Measurements from ENCODE around the gene CDH5. TPM values are rescaled to one million over a fixed set of nuclear protein-coding genes. Genes with fewer than 3 reads are reported as not detected.

The CDH5 gene
- total and polyA plus RNA-seq, 2 of the 13 experiments (the other 11 are each of a cell fraction or from before 2014, with no cell fraction given), result 0.71 to 1.1 TPM

DNA sequence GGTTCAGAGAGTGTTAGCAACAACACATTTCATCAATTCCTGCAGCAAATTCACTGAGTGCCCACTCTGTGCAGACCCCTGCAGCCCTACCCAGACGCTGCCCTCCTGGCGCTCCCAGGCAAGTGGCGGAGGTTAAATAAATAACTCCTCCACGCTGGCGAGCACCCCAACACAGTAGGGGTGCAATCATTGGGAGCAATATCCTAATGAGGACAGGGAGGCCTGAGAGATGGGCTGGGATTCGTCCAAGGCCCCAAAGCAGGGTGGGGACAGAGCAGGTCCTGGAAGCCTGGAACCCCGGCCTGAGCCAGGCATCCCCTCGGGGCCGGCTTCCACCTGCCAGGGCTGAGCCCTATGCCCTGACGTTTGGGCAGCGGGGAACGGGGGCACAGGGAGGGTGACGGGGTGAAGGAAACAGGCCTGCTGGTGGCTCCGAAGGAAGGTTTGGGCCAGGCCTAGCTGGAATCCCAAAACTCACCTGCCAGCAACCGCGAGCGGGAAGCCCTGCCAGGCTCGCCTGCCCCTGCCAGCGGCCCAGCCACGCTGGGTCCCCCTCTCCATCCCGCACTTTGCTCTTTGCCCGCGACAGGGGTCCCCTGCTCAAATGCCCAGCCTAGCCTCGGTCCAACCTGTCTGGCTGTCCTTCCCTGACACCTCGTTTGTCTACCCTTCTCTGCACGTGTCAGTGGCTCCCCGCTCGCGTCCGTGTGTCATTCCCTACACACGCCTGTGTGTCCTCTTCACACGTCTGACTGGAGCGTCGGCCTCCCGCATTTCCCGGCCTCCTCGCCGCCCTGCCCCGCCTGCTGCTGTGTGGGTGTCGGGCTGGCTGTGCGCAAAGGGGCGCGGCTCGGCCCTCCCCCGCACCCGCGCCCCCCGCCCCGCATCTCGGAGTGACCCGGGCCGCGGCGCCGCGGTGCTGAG, 59.9 kb downstream of the CDH5 start (continued):
- TF ChIP-seq, protein P1, sequence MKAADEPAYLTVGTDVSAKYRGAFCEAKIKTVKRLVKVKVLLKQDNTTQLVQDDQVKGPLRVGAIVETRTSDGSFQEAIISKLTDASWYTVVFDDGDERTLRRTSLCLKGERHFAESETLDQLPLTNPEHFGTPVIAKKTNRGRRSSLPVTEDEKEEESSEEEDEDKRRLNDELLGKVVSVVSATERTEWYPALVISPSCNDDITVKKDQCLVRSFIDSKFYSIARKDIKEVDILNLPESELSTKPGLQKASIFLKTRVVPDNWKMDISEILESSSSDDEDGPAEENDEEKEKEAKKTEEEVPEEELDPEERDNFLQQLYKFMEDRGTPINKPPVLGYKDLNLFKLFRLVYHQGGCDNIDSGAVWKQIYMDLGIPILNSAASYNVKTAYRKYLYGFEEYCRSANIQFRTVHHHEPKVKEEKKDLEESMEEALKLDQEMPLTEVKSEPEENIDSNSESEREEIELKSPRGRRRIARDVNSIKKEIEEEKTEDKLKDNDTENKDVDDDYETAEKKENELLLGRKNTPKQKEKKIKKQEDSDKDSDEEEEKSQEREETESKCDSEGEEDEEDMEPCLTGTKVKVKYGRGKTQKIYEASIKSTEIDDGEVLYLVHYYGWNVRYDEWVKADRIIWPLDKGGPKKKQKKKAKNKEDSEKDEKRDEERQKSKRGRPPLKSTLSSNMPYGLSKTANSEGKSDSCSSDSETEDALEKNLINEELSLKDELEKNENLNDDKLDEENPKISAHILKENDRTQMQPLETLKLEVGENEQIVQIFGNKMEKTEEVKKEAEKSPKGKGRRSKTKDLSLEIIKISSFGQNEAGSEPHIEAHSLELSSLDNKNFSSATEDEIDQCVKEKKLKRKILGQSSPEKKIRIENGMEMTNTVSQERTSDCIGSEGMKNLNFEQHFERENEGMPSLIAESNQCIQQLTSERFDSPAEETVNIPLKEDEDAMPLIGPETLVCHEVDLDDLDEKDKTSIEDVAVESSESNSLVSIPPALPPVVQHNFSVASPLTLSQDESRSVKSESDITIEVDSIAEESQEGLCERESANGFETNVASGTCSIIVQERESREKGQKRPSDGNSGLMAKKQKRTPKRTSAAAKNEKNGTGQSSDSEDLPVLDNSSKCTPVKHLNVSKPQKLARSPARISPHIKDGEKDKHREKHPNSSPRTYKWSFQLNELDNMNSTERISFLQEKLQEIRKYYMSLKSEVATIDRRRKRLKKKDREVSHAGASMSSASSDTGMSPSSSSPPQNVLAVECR (CRISPR knock-in tag; IDR thresholded peaks at IDR 0.05; ENCODE audit: borderline replicate concordance), result 0 out of 2 replicates have a peak, but pooled peaks have one; percentile 23
- TF ChIP-seq ASH2L (IDR thresholded peaks at IDR 0.05; ENCODE audit: insufficient read length, low read depth, low read length) (no peak), IKZF4 (CRISPR knock-in tag; IDR thresholded peaks at IDR 0.05; ENCODE audit: borderline replicate concordance, low read depth, not compliant biosample characterization) (peak; percentile 28), ZBTB7A (CRISPR knock-in tag; IDR thresholded peaks at IDR 0.05) (0 out of 2 replicates have a peak, but pooled peaks have one; percentile 55), AGO2 (optimal IDR thresholded peaks at IDR 0.05; ENCODE audit: low read depth, low read length) (peak; percentile 20), ZNF543 (CRISPR knock-in tag; IDR thresholded peaks at IDR 0.05) (0 out of 2 replicates have a peak, but pooled peaks have one; percentile 38), CCAR2 (optimal IDR thresholded peaks at IDR 0.05; ENCODE audit: low read depth, low read length) (no peak), EED (CRISPR knock-in tag; IDR thresholded peaks at IDR 0.05) (peak; percentile 44), HIVEP1 (CRISPR knock-in tag; IDR thresholded peaks at IDR 0.05) (0 out of 2 replicates have a peak, but pooled peaks have one; percentile 7), MYC (CRISPR knock-in tag; IDR thresholded peaks at IDR 0.05; ENCODE audit: borderline replicate concordance) (peak; percentile 30; the same call in 1 of the 2 replicates), FIP1L1 (IDR thresholded peaks at IDR 0.05; ENCODE audit: borderline replicate concordance, insufficient read depth, low read depth, low read length) (no peak)
- TF ChIP-seq, protein P2, sequence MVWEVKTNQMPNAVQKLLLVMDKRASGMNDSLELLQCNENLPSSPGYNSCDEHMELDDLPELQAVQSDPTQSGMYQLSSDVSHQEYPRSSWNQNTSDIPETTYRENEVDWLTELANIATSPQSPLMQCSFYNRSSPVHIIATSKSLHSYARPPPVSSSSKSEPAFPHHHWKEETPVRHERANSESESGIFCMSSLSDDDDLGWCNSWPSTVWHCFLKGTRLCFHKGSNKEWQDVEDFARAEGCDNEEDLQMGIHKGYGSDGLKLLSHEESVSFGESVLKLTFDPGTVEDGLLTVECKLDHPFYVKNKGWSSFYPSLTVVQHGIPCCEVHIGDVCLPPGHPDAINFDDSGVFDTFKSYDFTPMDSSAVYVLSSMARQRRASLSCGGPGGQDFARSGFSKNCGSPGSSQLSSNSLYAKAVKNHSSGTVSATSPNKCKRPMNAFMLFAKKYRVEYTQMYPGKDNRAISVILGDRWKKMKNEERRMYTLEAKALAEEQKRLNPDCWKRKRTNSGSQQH (CRISPR knock-in tag; IDR thresholded peaks at IDR 0.05; ENCODE audit: low read depth), result 0 out of 2 replicates have a peak, but pooled peaks have one; percentile 36
- TF ChIP-seq, protein P3, sequence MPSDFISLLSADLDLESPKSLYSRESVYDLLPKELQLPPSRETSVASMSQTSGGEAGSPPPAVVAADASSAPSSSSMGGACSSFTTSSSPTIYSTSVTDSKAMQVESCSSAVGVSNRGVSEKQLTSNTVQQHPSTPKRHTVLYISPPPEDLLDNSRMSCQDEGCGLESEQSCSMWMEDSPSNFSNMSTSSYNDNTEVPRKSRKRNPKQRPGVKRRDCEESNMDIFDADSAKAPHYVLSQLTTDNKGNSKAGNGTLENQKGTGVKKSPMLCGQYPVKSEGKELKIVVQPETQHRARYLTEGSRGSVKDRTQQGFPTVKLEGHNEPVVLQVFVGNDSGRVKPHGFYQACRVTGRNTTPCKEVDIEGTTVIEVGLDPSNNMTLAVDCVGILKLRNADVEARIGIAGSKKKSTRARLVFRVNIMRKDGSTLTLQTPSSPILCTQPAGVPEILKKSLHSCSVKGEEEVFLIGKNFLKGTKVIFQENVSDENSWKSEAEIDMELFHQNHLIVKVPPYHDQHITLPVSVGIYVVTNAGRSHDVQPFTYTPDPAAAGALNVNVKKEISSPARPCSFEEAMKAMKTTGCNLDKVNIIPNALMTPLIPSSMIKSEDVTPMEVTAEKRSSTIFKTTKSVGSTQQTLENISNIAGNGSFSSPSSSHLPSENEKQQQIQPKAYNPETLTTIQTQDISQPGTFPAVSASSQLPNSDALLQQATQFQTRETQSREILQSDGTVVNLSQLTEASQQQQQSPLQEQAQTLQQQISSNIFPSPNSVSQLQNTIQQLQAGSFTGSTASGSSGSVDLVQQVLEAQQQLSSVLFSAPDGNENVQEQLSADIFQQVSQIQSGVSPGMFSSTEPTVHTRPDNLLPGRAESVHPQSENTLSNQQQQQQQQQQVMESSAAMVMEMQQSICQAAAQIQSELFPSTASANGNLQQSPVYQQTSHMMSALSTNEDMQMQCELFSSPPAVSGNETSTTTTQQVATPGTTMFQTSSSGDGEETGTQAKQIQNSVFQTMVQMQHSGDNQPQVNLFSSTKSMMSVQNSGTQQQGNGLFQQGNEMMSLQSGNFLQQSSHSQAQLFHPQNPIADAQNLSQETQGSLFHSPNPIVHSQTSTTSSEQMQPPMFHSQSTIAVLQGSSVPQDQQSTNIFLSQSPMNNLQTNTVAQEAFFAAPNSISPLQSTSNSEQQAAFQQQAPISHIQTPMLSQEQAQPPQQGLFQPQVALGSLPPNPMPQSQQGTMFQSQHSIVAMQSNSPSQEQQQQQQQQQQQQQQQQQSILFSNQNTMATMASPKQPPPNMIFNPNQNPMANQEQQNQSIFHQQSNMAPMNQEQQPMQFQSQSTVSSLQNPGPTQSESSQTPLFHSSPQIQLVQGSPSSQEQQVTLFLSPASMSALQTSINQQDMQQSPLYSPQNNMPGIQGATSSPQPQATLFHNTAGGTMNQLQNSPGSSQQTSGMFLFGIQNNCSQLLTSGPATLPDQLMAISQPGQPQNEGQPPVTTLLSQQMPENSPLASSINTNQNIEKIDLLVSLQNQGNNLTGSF (CRISPR knock-in tag; IDR thresholded peaks at IDR 0.05), result 0 out of 2 replicates have a peak, but pooled peaks have one; percentile 41
- TF ChIP-seq, protein P4, sequence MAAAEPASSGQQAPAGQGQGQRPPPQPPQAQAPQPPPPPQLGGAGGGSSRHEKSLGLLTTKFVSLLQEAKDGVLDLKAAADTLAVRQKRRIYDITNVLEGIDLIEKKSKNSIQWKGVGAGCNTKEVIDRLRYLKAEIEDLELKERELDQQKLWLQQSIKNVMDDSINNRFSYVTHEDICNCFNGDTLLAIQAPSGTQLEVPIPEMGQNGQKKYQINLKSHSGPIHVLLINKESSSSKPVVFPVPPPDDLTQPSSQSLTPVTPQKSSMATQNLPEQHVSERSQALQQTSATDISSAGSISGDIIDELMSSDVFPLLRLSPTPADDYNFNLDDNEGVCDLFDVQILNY (CRISPR knock-in tag; conservative IDR thresholded peaks at IDR 0.05), result no peak

Measured in HepG2 (cell line).